Measurements from ENCODE around the gene FAT1. TPM values are rescaled to one million over a fixed set of nuclear protein-coding genes. Genes with fewer than 3 reads are reported as not detected.

FAT1 gene
- total and polyA plus RNA-seq, 3 donors from 2014 or later: 51.5 to 157 (median 118) TPM

DNA sequence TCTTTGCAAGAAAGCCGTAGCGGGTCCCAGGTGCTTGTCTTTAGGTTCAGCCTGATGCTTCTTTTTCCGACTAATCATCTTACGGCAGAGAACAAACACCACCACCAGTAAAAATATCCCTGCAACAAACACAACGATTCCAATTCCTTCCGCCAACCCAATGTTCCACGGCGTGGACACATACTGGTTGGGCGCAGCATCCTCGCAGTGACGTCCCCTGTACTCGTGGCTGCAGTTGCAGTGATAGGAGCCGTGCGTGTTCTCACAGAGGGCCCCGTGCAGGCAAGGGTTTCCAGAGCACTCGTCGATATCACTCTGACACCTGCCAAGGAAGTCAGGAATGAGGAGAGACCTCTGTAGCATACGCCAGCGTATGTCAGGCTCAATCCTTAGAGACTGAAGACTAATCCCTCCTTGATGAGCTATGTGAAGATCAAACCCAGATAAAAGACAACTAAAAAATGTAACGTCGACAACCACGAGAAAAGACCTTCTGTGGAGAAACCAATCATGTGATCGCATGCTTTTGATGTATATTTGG lies 126.7 kb downstream of the FAT1 start:
- H3K27ac ChIP-seq: no peak overlapping the region
- 93 to 95% methylated on average over 23 of the region's 23 CpGs for WGBS, 2 donors
- H3K36me3 ChIP-seq (ENCODE audit: low read depth, missing control alignments): no peaks in the 10 kb centered on the region

DNA sequence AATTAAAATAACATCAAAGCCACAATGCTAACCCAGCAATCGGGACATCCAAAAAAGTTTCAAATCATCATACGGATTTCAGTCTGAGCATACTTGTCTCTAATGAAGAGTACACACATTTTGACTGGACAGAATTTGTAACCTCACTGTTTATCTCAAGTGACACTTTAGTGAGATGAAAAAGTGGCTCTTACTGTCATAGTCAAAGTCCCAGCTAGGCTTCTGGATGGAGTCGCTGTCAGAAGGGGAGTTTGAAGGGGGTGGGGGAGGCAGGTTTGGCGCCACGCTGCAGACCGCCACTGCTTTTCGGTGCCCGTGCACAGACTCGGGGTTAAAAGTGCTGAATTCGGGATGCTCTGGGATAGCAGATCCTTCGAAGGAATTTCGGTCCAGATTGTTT lies 127.3 kb downstream of the FAT1 start:
- no peak for TF ChIP-seq POLR2A (IDR thresholded peaks at IDR 0.05)
- TF ChIP-seq, protein P1, sequence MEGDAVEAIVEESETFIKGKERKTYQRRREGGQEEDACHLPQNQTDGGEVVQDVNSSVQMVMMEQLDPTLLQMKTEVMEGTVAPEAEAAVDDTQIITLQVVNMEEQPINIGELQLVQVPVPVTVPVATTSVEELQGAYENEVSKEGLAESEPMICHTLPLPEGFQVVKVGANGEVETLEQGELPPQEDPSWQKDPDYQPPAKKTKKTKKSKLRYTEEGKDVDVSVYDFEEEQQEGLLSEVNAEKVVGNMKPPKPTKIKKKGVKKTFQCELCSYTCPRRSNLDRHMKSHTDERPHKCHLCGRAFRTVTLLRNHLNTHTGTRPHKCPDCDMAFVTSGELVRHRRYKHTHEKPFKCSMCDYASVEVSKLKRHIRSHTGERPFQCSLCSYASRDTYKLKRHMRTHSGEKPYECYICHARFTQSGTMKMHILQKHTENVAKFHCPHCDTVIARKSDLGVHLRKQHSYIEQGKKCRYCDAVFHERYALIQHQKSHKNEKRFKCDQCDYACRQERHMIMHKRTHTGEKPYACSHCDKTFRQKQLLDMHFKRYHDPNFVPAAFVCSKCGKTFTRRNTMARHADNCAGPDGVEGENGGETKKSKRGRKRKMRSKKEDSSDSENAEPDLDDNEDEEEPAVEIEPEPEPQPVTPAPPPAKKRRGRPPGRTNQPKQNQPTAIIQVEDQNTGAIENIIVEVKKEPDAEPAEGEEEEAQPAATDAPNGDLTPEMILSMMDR (IDR thresholded peaks at IDR 0.05): no peak
- no peak for DNase-seq
- no peaks in the 10 kb centered on the region for H3K36me3 ChIP-seq (ENCODE audit: low read depth, missing control alignments)
- no peak overlapping the region for H3K27ac ChIP-seq
- H3K4me1 ChIP-seq: no peaks in the 10 kb centered on the region
- WGBS, 2 donors: 94 to 96% methylated on average over 12 of the region's 12 CpGs
- no peak overlapping the region for H3K4me3 ChIP-seq
- intact Hi-C loops (cut with DNase I; ENCODE audit: low total_unique reads): no loop called here
- no peaks in the 10 kb centered on the region for H3K9me3 ChIP-seq
- H3K27me3 ChIP-seq: no peaks in the 10 kb centered on the region

More for the DNA sequence above, 126.7 kb downstream of the FAT1 start:
- TF ChIP-seq, protein P1 (IDR thresholded peaks at IDR 0.05): no peak
- no peak for TF ChIP-seq POLR2A (IDR thresholded peaks at IDR 0.05)
- intact Hi-C loops (cut with DNase I; ENCODE audit: low total_unique reads): no loop called here
- H3K27me3 ChIP-seq: no peaks in the 10 kb centered on the region
- no peak for DNase-seq
- H3K4me1 ChIP-seq: no peaks in the 10 kb centered on the region
- no peaks in the 10 kb centered on the region for H3K9me3 ChIP-seq
- H3K4me3 ChIP-seq: no peak overlapping the region

DNA sequence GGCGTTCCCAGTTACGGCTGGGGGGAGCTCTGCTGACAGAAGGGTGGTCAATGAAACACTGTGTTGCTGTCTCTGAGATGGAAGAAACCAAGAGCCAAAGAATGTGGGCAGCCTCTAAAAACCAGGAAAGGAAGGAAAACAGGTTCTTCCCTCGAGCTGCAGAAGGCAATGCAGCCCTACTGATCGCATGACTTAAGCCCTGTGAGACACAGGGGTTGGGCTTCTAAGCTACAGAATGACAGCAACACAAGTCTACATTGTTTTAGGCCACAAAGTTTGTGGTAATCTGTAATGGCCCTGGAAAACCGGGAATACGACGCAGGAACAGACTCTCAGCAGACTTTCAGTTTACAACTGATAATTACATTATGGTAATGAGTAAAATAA lies 130.1 kb downstream of the FAT1 start:
- WGBS, 2 donors: 81 to 83% methylated on average over 7 of the region's 7 CpGs
- Histone ChIP-seq H3K4me3 (no peak overlapping the region), H3K36me3 (ENCODE audit: low read depth, missing control alignments) (no peaks in the 10 kb centered on the region), H3K27ac (no peak overlapping the region), H3K4me1 (no peaks in the 10 kb centered on the region), H3K27me3 (no peaks in the 10 kb centered on the region), H3K9me3 (no peaks in the 10 kb centered on the region)
- no peak for DNase-seq
- intact Hi-C loops (cut with DNase I; ENCODE audit: low total_unique reads): no loop called here
- TF ChIP-seq, protein P1 (IDR thresholded peaks at IDR 0.05): no peak
- TF ChIP-seq POLR2A (IDR thresholded peaks at IDR 0.05): no peak

DNA sequence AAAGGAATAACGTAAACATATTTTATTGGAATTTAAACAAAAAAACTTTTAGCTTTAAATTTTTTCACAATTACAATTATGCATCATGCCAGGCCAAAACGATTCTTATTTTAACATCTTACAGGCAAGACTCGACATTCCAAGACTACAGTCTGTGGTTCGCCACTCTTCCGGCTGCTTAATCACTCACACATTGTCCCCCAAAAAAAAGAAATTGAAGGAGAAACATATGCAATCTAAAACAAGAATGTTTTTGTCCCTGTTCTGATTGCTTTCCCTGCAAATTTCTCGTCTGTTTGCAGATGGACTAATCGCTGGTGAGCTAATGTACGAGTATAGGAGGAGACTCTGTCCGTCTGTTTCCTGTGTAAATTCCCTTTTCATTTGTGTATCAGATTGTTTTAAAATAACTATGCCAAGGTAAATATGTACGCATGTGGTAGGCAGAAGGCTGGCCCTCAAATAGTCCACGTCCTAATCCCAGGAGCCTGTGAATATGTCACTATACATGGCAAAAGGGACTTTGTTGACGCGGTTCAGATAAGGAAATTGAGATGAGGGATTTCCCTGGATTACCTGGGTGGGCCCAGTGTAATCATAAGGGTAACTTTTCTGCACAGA lies 130.6 kb downstream of the FAT1 start:
- Histone ChIP-seq H3K27me3 (no peaks in the 10 kb centered on the region), H3K36me3 (ENCODE audit: low read depth, missing control alignments) (no peaks in the 10 kb centered on the region), H3K27ac (no peak overlapping the region), H3K4me1 (no peaks in the 10 kb centered on the region), H3K4me3 (no peak overlapping the region), H3K9me3 (no peaks in the 10 kb centered on the region)
- TF ChIP-seq, protein P1 (IDR thresholded peaks at IDR 0.05): no peak
- TF ChIP-seq POLR2A (IDR thresholded peaks at IDR 0.05): no peak
- WGBS, 2 donors: 91 to 96% methylated on average over 13 of the region's 13 CpGs
- intact Hi-C loops (cut with DNase I; ENCODE audit: low total_unique reads): no loop called here
- no peak for DNase-seq

DNA sequence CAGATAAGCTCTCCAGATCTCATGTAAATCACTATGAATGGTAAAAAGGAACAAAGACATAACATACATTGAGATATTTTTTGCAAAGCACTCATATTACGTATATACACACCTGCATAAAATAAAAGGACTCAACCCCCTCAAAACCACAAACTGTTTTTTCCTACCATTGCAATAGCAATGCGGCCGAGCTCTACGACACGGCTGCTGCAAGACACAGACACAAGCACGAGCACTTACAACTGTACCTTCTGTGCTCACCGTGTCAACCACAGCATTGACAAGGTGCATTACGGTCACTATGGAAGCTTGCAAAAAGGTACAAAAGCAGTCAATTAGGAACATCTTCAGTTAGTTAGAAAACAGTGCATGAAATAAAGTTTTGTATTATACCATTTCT lies 131.2 kb downstream of the FAT1 start:
- H3K4me1 ChIP-seq: no peaks in the 10 kb centered on the region
- no peak for DNase-seq
- H3K27me3 ChIP-seq: no peaks in the 10 kb centered on the region
- TF ChIP-seq, protein P1 (IDR thresholded peaks at IDR 0.05): no peak
- no peak for TF ChIP-seq POLR2A (IDR thresholded peaks at IDR 0.05)
- H3K27ac ChIP-seq: no peak overlapping the region
- H3K9me3 ChIP-seq: no peaks in the 10 kb centered on the region
- 91 to 92% methylated on average over 8 of the region's 8 CpGs for WGBS, 2 donors
- H3K36me3 ChIP-seq (ENCODE audit: low read depth, missing control alignments): no peaks in the 10 kb centered on the region
- intact Hi-C loops (cut with DNase I; ENCODE audit: low total_unique reads): no loop called here
- H3K4me3 ChIP-seq: no peak overlapping the region

All from testis (tissue), 3 donors.